Neural crest cell (in vitro differentiated cells): ENCODE results near the gene RNF144B. TPM values are rescaled to one million over a fixed set of nuclear protein-coding genes. Genes with fewer than 3 reads are reported as not detected.

Experiments
- DNase-seq: peaks from one replicate; pipeline ENCODE4 v3.0.0; 2021; ENCODE audit warnings: low read depth, mixed read lengths, low spot score
- H3K27ac Mint-ChIP-seq: one replicate; pipeline ENCODE4 v1.8.0; 2021; ENCODE audit warnings: mild to moderate bottlenecking, mixed read lengths; ENCODE audit not compliant: unreplicated experiment
- H3K27me3 Mint-ChIP-seq: 2 replicates; pipeline ENCODE4 v1.8.0; 2021; ENCODE audit warnings: low read depth, mild to moderate bottlenecking, mixed read lengths
- H3K36me3 Mint-ChIP-seq: 2 replicates; pipeline ENCODE4 v1.8.0; 2021; ENCODE audit warnings: low read depth, mild to moderate bottlenecking, mixed read lengths
- H3K4me1 Mint-ChIP-seq: 2 replicates; pipeline ENCODE4 v1.8.0; 2021; ENCODE audit warnings: mixed read lengths
- H3K4me3 Mint-ChIP-seq: one replicate; pipeline ENCODE4 v1.8.0; 2021; ENCODE audit warnings: mild to moderate bottlenecking, mixed read lengths
- H3K9me3 Mint-ChIP-seq: 2 replicates; pipeline ENCODE4 v1.8.0; 2021; ENCODE audit warnings: mixed read lengths
- total RNA-seq: library from RNA; stranded (reverse); gene quantifications from 2 replicates; pipeline ENCODE4 v1.2.1, GENCODE V29; 2021
- TF ChIP-seq, protein P1 (sequence below): fragments of 200-600 bp; sonication (generic); conservative IDR thresholded peaks from 2 replicates; pipeline ENCODE4 v1.5.0; 2021; ENCODE audit warnings: antibody characterized with exemption, mild to moderate bottlenecking

Gene RNF144B
- total RNA-seq, 1 donor from 2014 or later = 0.23 TPM

- Mint-ChIP-seq H3K27ac (no peak overlapping the region), H3K4me3 (no peak overlapping the region), H3K9me3 (no peaks in the 10 kb centered on the region), H3K27me3 (no peaks in the 10 kb centered on the region), H3K4me1 (peaks cover 6% of the 10 kb centered on the region), H3K36me3 (no peaks in the 10 kb centered on the region)
- TF ChIP-seq, protein P1, sequence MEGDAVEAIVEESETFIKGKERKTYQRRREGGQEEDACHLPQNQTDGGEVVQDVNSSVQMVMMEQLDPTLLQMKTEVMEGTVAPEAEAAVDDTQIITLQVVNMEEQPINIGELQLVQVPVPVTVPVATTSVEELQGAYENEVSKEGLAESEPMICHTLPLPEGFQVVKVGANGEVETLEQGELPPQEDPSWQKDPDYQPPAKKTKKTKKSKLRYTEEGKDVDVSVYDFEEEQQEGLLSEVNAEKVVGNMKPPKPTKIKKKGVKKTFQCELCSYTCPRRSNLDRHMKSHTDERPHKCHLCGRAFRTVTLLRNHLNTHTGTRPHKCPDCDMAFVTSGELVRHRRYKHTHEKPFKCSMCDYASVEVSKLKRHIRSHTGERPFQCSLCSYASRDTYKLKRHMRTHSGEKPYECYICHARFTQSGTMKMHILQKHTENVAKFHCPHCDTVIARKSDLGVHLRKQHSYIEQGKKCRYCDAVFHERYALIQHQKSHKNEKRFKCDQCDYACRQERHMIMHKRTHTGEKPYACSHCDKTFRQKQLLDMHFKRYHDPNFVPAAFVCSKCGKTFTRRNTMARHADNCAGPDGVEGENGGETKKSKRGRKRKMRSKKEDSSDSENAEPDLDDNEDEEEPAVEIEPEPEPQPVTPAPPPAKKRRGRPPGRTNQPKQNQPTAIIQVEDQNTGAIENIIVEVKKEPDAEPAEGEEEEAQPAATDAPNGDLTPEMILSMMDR = no peak
- DNase-seq = no peak
These were observed 40.1 kb upstream of the RNF144B start for GRCh38 chr6:18347021-18347577.

- no peaks in the 10 kb centered on the region for H3K27me3 Mint-ChIP-seq
- TF ChIP-seq, protein P1 = no peak
- no peak overlapping the region for H3K27ac Mint-ChIP-seq
- H3K36me3 Mint-ChIP-seq = no peaks in the 10 kb centered on the region
- peaks cover 6% of the 10 kb centered on the region for H3K4me1 Mint-ChIP-seq
- no peak for DNase-seq
- H3K4me3 Mint-ChIP-seq = no peak overlapping the region
- no peaks in the 10 kb centered on the region for H3K9me3 Mint-ChIP-seq
These were observed 39.3 kb upstream of the RNF144B start for GRCh38 chr6:18347866-18348265.

GRCh38 chr6:18349386-18349785 is 37.8 kb upstream of the RNF144B start:
- no peak for DNase-seq
- Mint-ChIP-seq H3K4me1 (peaks cover 6% of the 10 kb centered on the region), H3K36me3 (no peaks in the 10 kb centered on the region), H3K27me3 (no peaks in the 10 kb centered on the region), H3K27ac (no peak overlapping the region), H3K4me3 (no peak overlapping the region), H3K9me3 (peaks cover 2% of the 10 kb centered on the region)
- TF ChIP-seq, protein P1 = no peak

DNA sequence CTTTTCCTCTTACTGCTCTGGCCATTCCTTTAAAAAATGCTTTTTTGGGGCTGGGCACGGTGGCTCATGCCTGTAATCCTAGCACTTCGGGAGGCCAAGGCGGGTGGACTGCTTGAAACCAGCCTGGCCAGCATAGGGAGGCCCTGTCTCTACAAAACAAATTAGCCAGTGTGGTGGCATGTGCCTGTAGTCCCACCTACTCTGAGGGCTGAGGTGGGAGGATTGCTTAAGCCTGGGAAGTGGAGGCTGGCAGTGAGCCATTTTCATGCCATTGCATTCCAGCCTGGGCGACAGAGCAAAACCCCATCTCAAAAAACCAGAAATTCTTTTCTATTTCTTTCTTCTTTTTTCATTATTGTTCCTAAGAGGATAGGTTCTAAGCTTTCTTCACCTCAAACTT is 36.9 kb upstream of the RNF144B start:
- TF ChIP-seq, protein P1 = no peak
- no peak for DNase-seq
- H3K36me3 Mint-ChIP-seq = no peaks in the 10 kb centered on the region
- no peak overlapping the region for H3K4me3 Mint-ChIP-seq
- H3K9me3 Mint-ChIP-seq = peaks cover 4% of the 10 kb centered on the region
- no peaks in the 10 kb centered on the region for H3K27me3 Mint-ChIP-seq
- no peak overlapping the region for H3K27ac Mint-ChIP-seq
- H3K4me1 Mint-ChIP-seq = peaks cover 6% of the 10 kb centered on the region

- Mint-ChIP-seq H3K36me3 (no peaks in the 10 kb centered on the region), H3K27me3 (no peaks in the 10 kb centered on the region), H3K9me3 (peaks cover 4% of the 10 kb centered on the region), H3K4me3 (no peak overlapping the region), H3K4me1 (peaks cover 6% of the 10 kb centered on the region), H3K27ac (no peak overlapping the region)
- TF ChIP-seq, protein P1 = no peak
- DNase-seq = no peak
These were observed 36.4 kb upstream of the RNF144B start for GRCh38 chr6:18350712-18351111.

GRCh38 chr6:18352001-18352400 is 35.1 kb upstream of the RNF144B start:
- peaks cover 6% of the 10 kb centered on the region for H3K4me1 Mint-ChIP-seq
- no peaks in the 10 kb centered on the region for H3K27me3 Mint-ChIP-seq
- no peak for DNase-seq
- no peak overlapping the region for H3K4me3 Mint-ChIP-seq
- no peak overlapping the region for H3K27ac Mint-ChIP-seq
- TF ChIP-seq, protein P1 = no peak
- H3K36me3 Mint-ChIP-seq = no peaks in the 10 kb centered on the region
- H3K9me3 Mint-ChIP-seq = peaks cover 4% of the 10 kb centered on the region
